Panc1 (cell line): ENCODE data around the gene GSC2. TPM values are rescaled to one million over a fixed set of nuclear protein-coding genes. Genes with fewer than 3 reads are reported as not detected.

ENCODE experiments used
- ATAC-seq: fragments of 200-7000 bp; cut with Tn5 transposase; 2 replicates; pipeline ENCODE4 v1.9.1; 2020; ENCODE audit warnings: mild to moderate bottlenecking, moderate library complexity
- BruUV-seq: library from RNA; stranded (reverse); fragments of 400-500 nt; replicated peaks from 2 replicates; lab custom pipeline; 2021; lab: Mats Ljungman, UMichigan
- CTCF ChIA-PET: fragments of 300-600 bp; sonication (Branson Sonifier 250); formaldehyde crosslinking; loops from one replicate; lab custom pipeline; 2022; ENCODE audit warnings: antibody characterized with exemption; lab: Charles Lee
- POLR2A ChIA-PET: fragments of 300-600 bp; sonication (Branson Sonifier 250); formaldehyde crosslinking; loops from one replicate; lab custom pipeline; 2022; ENCODE audit warnings: antibody characterized with exemption; lab: Charles Lee
- DNase-seq: peaks from one replicate; pipeline ENCODE4 v3.0.0-alpha.2; 2010; ENCODE audit warnings: low read depth, low spot score
- H3K27ac ChIP-seq: 2 replicates; pipeline ENCODE4 v1.5.1; 2011; ENCODE audit warnings: mild to moderate bottlenecking, low read length, inconsistent platforms
- H3K27me3 ChIP-seq: fragments of 200-500 bp; sonication (Bioruptor generic); 2 replicates; pipeline ENCODE4 v1.6.0; 2014; ENCODE audit warnings: low read length, inconsistent platforms; ENCODE audit not compliant: control insufficient read depth, insufficient read depth
- H3K36me3 ChIP-seq: fragments of 200-500 bp; sonication (Bioruptor generic); 2 replicates; pipeline ENCODE4 v1.5.1; 2014; ENCODE audit warnings: inconsistent platforms, mild to moderate bottlenecking, low read length, moderate library complexity; ENCODE audit not compliant: control insufficient read depth, insufficient read depth
- H3K4me1 ChIP-seq: 2 replicates; pipeline ENCODE4 v1.5.1; 2011; ENCODE audit warnings: inconsistent platforms, mild to moderate bottlenecking, low read length, moderate library complexity; ENCODE audit not compliant: control insufficient read depth, insufficient read depth
- H3K4me3 ChIP-seq, 2 experiments: 2 replicates each; pipeline ENCODE4 v1.5.1; 2011 to 2012; ENCODE audit warnings: low read depth in 2 of 2, low read length in 2 of 2, mild to moderate bottlenecking in 2 of 2, inconsistent platforms in 1 of 2, moderate library complexity in 1 of 2
- H3K9me3 ChIP-seq: fragments of 200-500 bp; sonication (Bioruptor generic); 2 replicates; pipeline ENCODE4 v1.5.1; 2014; ENCODE audit warnings: low read depth, mild to moderate bottlenecking, inconsistent platforms, low read length, moderate library complexity; ENCODE audit not compliant: control insufficient read depth, insufficient read depth
- POLR2AphosphoS5 ChIP-seq: IDR thresholded peaks from 2 replicates; pipeline ENCODE4 v1.6.1; 2012; ENCODE audit warnings: mild to moderate bottlenecking, low read depth, low read length, moderate library complexity
- REST ChIP-seq, 2 experiments: IDR thresholded peaks; 2 replicates each; pipeline ENCODE4 v1.6.1; 2011 to 2012; ENCODE audit warnings: low read depth in 2 of 2, control low read depth in 1 of 2, low read length in 1 of 2, mild to moderate bottlenecking in 1 of 2, moderate library complexity in 1 of 2; ENCODE audit not compliant: insufficient read depth in 1 of 2
- SIN3A ChIP-seq: IDR thresholded peaks from 2 replicates; pipeline ENCODE4 v1.6.1; 2012; ENCODE audit warnings: low read depth, mild to moderate bottlenecking, low read length, moderate library complexity, borderline replicate concordance; ENCODE audit not compliant: insufficient read depth
- TCF7L2 ChIP-seq: IDR thresholded peaks from 2 replicates; pipeline ENCODE4 v1.6.1; 2011; ENCODE audit warnings: mild to moderate bottlenecking, low read depth, low read length, inconsistent platforms
- in situ Hi-C: cut with HindIII; loops from 2 replicates; pipeline ENCODE4 v1.10.0; 2016; ENCODE audit warnings: low sequenced_read_pairs, low pct_unique_long_range_greater_than_20kb
- intact Hi-C: fragments of 100-400 bp; cut with micrococcal nuclease; formaldehyde crosslinking; loops from one replicate; pipeline ENCODE4 v1.10.0; 2022; ENCODE audit not compliant: unreplicated experiment
- total RNA-seq: library from RNA; stranded (reverse); gene quantifications from one replicate; pipeline ENCODE4 v1.2.1, GENCODE V29; 2021; ENCODE audit not compliant: unreplicated experiment
- TF ChIP-seq, protein P1 (sequence below): fragments of 450-650 bp; IDR thresholded peaks from 2 replicates; pipeline ENCODE4 v1.5.1; 2017; ENCODE audit warnings: mild to moderate bottlenecking

The GSC2 gene
- total RNA-seq, 1 experiment from 2014 or later = 0.23 TPM

DNA sequence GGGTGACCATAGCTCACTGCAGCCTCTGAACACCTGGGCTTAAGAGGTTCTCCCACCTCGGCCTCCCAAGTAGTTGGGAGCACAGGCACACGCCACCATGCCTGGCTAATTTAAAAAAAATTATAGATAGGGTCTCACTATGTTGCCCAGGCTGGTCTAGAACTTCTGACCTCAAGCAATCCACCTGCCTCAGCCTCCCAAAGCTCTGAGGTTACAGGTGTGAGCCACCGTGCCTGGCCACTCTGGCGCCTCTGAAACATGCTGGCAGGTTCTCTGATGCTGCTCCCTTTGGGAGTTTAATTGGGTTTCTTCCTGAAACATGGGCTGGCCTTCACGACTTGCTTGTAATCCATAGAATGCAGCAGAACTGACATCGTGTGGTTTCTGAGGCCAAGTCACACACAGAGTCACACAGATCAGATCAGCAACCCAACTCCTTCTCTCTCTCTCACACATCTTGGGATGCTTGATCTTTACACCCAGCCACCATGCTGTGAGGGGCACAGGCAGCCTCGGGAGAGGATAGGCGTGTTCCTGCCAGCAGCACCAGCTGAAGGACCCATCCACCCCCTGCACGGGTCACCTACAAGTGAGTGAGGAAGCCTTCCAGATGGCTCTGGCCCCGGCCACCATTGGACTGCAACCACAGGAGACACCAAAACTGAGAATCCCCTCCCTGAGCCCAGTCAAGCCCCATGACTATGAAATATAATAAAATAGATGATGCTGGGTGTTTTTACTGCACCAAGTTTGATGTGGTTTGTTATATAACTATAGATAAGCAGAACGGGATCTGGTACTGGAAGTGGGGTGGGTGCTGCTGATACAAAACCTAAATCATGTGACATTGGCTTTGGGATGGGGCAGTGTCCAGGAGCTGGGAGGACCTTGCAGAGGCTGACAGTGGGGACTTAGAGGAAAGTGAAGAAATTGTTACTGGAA, 3.1 kb upstream of the GSC2 start:
- ChIA-PET POLR2A (no interaction called here), CTCF (no interaction called here)
- in situ Hi-C loops = no loop called here
- Histone ChIP-seq H3K27ac (no peak overlapping the region), H3K27me3 (no peaks in the 10 kb centered on the region; the same call in 1 of the 2 replicates), H3K9me3 (no peaks in the 10 kb centered on the region), H3K4me3 (no peak overlapping the region), H3K36me3 (no peaks in the 10 kb centered on the region), H3K4me1 (no peaks in the 10 kb centered on the region)
- BruUV-seq = no TSS peak
- ATAC-seq (no peak; the same call in 1 of the 2 replicates), DNase-seq (no peak)
- TF ChIP-seq, protein P1, sequence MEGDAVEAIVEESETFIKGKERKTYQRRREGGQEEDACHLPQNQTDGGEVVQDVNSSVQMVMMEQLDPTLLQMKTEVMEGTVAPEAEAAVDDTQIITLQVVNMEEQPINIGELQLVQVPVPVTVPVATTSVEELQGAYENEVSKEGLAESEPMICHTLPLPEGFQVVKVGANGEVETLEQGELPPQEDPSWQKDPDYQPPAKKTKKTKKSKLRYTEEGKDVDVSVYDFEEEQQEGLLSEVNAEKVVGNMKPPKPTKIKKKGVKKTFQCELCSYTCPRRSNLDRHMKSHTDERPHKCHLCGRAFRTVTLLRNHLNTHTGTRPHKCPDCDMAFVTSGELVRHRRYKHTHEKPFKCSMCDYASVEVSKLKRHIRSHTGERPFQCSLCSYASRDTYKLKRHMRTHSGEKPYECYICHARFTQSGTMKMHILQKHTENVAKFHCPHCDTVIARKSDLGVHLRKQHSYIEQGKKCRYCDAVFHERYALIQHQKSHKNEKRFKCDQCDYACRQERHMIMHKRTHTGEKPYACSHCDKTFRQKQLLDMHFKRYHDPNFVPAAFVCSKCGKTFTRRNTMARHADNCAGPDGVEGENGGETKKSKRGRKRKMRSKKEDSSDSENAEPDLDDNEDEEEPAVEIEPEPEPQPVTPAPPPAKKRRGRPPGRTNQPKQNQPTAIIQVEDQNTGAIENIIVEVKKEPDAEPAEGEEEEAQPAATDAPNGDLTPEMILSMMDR = no peak
- TF ChIP-seq POLR2AphosphoS5 = no peak
- TF ChIP-seq TCF7L2 = no peak
- no peak for TF ChIP-seq REST (IDR thresholded peaks at IDR 0.05; ENCODE audit: insufficient read depth in 1 of 2, low read depth in 2 of 2, low read length in 1 of 2)
- no peak for TF ChIP-seq SIN3A
- intact Hi-C loops = no loop called here

DNA sequence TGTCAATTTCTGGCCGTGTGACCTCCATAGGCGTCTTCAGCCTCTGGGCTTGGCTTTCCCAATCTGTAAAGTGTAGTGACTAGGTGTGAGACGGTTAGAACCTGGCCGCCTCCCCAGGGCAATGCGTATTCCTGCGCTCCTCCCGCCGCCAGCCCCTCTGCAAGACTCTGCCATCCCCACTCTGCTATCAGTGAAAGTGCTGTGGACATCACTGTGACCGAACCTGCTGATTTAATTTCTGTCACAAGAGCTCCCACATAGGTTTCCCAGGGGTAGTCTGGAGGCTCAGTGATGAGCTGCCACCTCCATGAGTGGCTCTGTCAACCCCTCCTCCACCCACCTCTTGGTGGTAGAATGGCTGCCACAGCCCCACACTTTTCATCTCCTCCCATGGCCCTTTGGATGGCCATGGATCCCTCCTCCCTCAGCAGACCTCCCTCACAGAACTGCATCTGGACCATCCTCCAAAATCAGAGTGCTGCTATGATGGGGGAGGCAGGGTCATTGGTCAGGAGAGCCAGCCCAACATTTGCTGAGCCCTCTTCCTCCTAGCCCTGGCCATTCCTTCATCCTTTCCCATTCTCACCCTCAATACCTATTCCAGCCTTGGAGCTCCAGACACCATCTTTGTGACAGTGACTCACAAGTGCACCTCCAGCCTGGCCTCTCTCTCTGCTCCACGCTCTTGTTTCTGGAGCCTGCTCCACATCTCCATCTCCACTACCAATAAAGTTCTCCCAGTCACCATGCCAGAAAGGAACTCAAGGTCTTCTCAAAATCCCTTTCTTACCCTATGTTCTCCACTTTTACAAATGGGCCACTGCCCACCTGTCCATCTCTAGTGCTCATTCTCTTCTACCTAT, 1.5 kb upstream of the GSC2 start:
- Histone ChIP-seq H3K4me1 (no peaks in the 10 kb centered on the region), H3K27ac (no peak overlapping the region), H3K36me3 (no peaks in the 10 kb centered on the region), H3K9me3 (no peaks in the 10 kb centered on the region), H3K4me3 (no peak overlapping the region), H3K27me3 (no peaks in the 10 kb centered on the region; the same call in 1 of the 2 replicates)
- no peak for DNase-seq
- intact Hi-C loops = no loop called here
- TF ChIP-seq REST (IDR thresholded peaks at IDR 0.05; ENCODE audit: insufficient read depth in 1 of 2, low read depth in 2 of 2, low read length in 1 of 2) (no peak), TCF7L2 (no peak), POLR2AphosphoS5 (no peak), SIN3A (no peak)
- TF ChIP-seq, protein P1 = no peak
- no peak for ATAC-seq
- CTCF ChIA-PET = interaction anchor here (0.7 kb wide), 1 partner anchor 18 kb away, joined by 12 read pairs; no protein-coding TSS in a partner anchor
- POLR2A ChIA-PET = no interaction called here
- in situ Hi-C loops = no loop called here
- BruUV-seq = no TSS peak
